ENCODE results near the gene NANOS3.

The NANOS3 gene

GRCh38 chr19:13864667-13865570 lies 12.0 kb upstream of the NANOS3 start:
- no peak for DNase-seq (ENCODE audit: low spot score)

GRCh38 chr19:13865571-13866462 lies 11.1 kb upstream of the NANOS3 start:
- DNase-seq (ENCODE audit: low spot score): no peak

DNA sequence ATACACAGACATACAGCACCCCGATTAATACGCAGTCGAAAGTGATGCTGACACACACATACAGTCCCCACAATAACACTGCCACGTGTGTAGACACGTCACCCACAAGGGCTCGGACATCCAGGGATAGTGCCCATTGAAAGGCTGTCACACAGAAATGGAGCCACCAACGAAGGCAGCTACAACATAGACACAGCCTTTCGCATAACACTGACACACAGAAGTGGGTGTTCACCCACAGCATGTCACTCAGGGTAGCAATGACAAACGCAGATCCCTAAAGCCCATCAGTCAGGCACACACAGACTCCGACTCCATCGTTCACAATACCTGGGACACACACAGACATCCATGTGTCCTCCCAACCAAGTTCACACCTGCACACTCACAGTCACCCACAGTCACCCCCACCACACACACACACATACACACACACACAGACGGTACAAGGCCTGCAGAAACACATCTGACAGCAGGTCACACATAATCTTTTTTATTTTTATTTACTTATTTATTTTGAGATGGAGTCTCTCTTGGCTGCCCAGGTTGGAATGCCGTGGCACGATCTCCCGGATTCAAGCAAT lies 10.4 kb upstream of the NANOS3 start:
- no peak for DNase-seq (ENCODE audit: low spot score)

GRCh38 chr19:13868663-13869062 lies 8.3 kb upstream of the NANOS3 start:
- DNase-seq (ENCODE audit: low spot score): no peak

- DNase-seq (ENCODE audit: low spot score): no peak
Observed at GRCh38 chr19:13869281-13869680, 7.7 kb upstream of the NANOS3 start.

GRCh38 chr19:13870873-13871272 lies 6.1 kb upstream of the NANOS3 start:
- DNase-seq (ENCODE audit: low spot score): no peak

DNA sequence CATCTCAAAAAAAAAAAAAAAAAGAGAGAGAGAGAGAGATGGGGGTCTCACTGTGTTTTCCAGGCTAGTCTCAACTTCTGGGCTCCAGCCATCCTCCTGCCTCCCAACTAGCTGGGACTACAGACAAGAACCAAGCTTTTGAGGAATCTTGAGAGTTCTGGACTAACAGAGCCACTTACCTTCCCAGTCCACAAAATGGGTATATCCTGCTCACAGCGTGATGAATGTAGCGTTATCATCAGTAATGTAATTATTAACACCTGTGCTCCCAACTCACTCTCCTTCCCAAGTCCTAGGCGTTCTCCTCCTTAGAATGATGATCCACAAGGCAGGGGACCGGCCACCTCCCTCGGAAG lies 4.6 kb upstream of the NANOS3 start:
- no peak for DNase-seq (ENCODE audit: low spot score)

DNA sequence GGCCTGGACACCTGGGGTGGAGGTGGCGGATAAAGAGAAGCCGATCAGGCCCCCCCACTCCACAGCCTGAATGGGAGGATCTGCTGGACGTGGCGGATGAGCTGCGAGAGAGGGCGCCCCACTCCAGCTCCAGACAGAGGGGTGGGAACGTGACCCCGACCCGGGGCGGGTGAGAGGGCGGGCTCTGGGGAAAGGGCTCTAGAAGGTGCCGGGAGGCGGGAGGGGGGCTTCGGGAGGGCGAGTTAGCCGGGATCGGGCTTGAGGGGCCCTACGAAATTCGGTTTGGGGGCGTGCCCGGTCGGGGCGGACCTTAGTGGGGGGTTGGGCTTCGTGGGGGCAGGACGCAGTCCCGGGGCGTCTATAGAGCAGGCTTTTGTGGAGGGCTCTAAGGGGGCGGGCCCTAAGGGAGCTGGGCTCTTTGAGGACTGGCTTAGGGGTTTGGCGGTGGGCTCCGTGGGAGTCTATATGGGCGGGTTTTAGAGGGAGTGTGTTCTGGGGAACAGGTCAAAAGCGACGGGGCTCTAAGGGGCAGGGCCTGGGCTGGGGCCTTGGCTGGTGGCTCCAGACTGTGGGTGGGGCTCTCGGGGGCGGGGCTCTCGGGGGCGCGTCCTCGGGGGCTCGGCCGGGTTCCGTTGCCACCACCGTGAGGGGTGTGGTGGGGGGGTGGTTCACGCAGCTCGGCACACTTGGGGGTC lies 4.1 kb upstream of the NANOS3 start:
- DNase-seq (ENCODE audit: low spot score): no peak

DNA sequence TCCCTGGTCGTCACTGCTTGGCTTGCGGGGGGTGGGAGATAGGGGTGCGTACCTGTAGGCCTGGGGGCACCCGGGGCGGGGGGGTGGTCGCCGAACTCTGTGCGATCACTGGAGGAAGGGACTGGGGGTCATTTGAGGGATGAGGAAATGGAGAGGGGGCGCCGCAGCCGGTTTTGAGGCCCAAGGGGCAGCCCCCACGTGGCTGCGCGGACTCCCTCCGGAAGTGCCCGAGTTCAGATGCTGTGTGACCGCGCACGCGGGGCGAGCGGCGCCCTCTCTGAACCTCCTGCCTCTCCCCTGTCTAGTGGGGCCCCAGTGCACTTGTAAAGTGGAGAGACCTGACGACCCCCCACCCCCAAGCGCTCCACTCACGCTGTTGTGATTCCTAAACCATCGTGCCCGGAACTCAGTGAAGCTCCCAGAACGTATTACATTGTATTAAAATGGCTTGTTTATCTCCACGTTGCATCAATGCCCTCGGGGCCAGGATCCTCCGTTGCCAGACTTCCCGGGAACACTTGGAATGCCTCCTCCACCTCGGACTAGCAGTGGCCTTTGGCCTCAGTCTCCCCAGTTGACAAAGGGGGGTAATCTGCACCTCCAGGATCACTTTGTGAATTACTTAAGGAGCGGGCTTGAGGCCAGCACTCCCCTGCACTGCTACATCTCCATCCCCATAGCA lies 3.0 kb upstream of the NANOS3 start:
- no peak for DNase-seq (ENCODE audit: low spot score)

DNA sequence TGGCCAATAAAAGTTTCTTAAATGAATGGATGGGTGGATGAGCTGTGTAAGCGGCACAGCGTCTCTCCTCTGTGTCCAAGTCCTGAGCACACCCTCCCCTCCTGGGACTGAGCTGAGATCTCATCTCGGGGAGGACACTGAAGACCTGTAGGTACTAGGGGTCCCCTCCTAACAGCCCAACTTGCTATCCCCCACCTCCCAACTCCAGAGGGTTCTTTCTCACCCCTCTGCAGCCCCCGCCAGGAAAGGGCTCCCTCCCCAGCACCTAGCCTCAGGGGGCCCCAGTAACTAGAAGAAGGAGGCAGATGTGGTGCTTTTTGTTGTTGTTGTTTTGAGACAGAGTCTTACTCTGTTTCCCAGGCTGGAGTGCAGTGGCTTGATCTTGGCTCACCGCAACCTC lies 1.1 kb upstream of the NANOS3 start:
- DNase-seq (ENCODE audit: low spot score): no peak

DNA sequence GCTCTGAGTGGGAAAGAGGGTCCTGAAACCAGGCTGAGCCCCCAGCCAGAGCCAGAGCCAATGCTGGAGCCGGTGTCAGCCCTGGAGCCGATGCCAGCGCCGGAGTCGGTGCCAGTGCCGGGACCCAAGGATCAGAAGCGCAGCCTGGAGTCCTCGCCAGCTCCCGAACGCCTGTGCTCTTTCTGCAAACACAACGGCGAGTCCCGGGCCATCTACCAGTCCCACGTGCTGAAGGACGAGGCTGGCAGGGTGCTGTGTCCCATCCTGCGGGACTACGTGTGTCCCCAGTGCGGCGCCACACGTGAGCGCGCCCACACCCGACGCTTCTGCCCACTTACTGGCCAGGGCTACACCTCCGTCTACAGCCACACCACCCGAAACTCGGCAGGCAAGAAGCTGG lies 369 bp downstream of the NANOS3 start:
- DNase-seq (ENCODE audit: low spot score): no peak

- DNase-seq (ENCODE audit: low spot score): peak; percentile 93
Observed at GRCh38 chr19:13880059-13881043, 3.4 kb downstream of the NANOS3 start.

GRCh38 chr19:13881251-13881691 lies 4.3 kb downstream of the NANOS3 start:
- DNase-seq (ENCODE audit: low spot score): no peak

DNA sequence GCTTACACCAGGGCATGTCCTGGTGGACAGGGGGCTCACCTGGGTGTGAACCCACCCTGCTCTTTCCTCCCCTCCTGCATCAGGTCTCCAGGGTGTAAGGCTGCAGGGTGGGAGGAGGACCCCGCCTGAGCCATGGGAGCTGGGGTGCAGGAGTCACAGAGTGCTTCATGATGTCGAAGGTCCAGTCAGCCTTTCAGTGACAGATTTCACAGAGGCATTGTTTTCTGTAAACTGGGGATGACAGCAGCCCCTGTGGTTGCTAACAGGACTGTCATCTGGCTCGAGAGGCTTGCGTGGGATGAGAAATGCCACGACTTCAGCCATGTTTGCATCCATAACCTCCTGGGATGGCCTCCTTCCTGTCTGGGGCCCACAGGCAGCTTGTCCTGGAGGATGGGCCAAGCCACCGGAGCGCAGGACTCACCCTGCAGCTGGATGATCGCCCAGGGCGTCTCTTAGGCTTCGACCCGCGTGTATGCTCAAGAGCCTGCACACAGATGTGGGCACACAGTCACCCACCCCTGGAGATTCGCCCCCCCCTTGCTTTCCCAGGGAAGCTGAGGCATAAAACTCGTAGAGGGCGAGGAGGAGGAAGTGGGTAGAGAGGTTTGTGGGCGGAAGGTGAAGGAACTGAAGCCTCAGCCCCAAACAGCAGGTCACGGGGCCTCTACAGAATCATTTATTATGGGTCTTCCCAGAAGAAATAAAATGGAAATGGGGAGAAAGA lies 4.9 kb downstream of the NANOS3 start:
- DNase-seq (ENCODE audit: low spot score): peak; percentile 27

- no peak for DNase-seq (ENCODE audit: low spot score)
Observed at GRCh38 chr19:13882419-13882795, 5.5 kb downstream of the NANOS3 start.

GRCh38 chr19:13882836-13883235 lies 5.9 kb downstream of the NANOS3 start:
- no peak for DNase-seq (ENCODE audit: low spot score)

DNA sequence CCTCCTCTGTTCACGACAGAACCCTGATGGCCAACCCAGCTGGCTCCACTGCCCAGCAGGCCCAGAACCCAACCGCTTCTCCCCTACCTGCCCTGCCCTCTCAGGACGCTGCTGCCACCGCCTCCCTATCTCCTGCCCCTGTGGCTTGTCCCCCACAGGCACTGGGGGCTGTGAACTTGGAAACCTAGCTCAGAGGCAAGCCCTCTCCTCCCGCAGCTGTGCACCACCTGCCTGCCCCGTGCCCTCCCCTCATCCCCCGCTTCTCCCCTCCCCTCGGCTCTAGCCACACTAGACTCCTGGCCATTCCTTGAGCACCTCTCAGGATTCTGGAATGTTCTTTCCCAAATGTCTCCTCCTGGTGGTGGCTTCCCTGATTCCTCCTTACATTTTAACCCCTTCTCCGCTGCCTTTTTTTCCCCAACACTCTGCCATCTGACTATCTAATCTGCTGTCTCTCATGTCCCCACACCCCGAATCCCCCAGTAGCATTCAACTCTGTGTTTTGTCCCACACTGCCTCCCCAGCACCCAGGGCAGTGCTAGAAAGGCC lies 6.7 kb downstream of the NANOS3 start:
- no peak for DNase-seq (ENCODE audit: low spot score)

GRCh38 chr19:13884726-13885591 lies 8.0 kb downstream of the NANOS3 start:
- no peak for DNase-seq (ENCODE audit: low spot score)
